ENCODE measurements around the gene RPL27. TPM values are rescaled to one million over a fixed set of nuclear protein-coding genes. Genes with fewer than 3 reads are reported as not detected.
A peak's percentile ranks its signal among the peaks of the same experiment; 100 is the strongest.

Gene RPL27
- total and polyA plus RNA-seq, 2 of the 13 experiments (the other 11 are each of a cell fraction or from before 2014, with no cell fraction given): 1,585 to 5,840 TPM

DNA sequence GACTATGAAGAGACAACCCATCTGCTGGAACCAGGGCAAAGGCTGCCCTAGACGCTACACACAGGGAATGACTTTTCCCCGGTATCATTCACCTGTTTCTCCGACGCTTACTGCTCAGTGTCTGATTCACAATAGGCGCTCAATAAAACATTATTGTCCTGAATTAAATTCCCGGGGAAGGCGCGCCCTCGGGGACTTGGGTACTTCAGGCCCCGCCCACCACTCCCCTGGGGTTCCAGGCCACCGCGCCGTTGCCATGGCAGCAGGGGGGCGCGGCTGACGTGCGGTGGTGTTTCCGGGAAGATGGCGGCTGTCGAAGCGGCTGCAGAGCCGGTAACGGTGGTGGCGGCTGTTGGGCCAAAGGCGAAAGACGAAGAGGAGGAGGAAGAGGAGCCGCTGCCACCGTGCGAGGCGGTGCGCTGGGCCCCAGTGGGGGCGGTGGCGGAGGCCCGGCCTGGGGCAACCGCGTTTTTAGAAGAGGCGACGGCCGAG, 17.9 kb upstream of the RPL27 start, which contains the start of gene RUNDC1 (continued):
- TF ChIP-seq MAF1 (CRISPR knock-in tag; IDR thresholded peaks at IDR 0.05; ENCODE audit: borderline replicate concordance): 0 out of 2 replicates have a peak, but pooled peaks have one; percentile 44
- 0 out of 2 replicates have a peak, but pooled peaks have one; percentile 51 for TF ChIP-seq SIN3B (IDR thresholded peaks at IDR 0.05; ENCODE audit: low read length)
- TF ChIP-seq XRCC5 (optimal IDR thresholded peaks at IDR 0.05; ENCODE audit: low read length): peak; percentile 9
- TF ChIP-seq ZNF34 (CRISPR knock-in tag; IDR thresholded peaks at IDR 0.05; ENCODE audit: borderline replicate concordance): peak; percentile 38; the same call in 1 of the 2 replicates
- TF ChIP-seq RXRA (CRISPR knock-in tag; IDR thresholded peaks at IDR 0.05): peak; percentile 52
- TF ChIP-seq, protein P1, sequence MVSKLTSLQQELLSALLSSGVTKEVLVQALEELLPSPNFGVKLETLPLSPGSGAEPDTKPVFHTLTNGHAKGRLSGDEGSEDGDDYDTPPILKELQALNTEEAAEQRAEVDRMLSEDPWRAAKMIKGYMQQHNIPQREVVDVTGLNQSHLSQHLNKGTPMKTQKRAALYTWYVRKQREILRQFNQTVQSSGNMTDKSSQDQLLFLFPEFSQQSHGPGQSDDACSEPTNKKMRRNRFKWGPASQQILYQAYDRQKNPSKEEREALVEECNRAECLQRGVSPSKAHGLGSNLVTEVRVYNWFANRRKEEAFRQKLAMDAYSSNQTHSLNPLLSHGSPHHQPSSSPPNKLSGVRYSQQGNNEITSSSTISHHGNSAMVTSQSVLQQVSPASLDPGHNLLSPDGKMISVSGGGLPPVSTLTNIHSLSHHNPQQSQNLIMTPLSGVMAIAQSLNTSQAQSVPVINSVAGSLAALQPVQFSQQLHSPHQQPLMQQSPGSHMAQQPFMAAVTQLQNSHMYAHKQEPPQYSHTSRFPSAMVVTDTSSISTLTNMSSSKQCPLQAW (CRISPR knock-in tag; IDR thresholded peaks at IDR 0.05): 0 out of 2 replicates have a peak, but pooled peaks have one; percentile 6
- TF ChIP-seq, protein P2, sequence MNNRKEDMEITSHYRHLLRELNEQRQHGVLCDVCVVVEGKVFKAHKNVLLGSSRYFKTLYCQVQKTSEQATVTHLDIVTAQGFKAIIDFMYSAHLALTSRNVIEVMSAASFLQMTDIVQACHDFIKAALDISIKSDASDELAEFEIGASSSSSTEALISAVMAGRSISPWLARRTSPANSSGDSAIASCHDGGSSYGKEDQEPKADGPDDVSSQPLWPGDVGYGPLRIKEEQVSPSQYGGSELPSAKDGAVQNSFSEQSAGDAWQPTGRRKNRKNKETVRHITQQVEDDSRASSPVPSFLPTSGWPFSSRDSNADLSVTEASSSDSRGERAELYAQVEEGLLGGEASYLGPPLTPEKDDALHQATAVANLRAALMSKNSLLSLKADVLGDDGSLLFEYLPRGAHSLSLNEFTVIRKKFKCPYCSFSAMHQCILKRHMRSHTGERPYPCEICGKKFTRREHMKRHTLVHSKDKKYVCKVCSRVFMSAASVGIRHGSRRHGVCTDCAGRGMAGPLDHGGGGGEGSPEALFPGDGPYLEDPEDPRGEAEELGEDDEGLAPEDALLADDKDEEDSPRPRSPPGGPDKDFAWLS (CRISPR knock-in tag; IDR thresholded peaks at IDR 0.05; ENCODE audit: borderline replicate concordance): peak; percentile 78
- TF ChIP-seq JARID2 (CRISPR knock-in tag; IDR thresholded peaks at IDR 0.05; ENCODE audit: insufficient replicate concordance): peak; percentile 27
- TF ChIP-seq YY1 (IDR thresholded peaks at IDR 0.05; ENCODE audit: insufficient read depth, insufficient replicate concordance, low read depth, low read length): peak; percentile 97
- no peak for TF ChIP-seq ZFP41 (CRISPR knock-in tag; IDR thresholded peaks at IDR 0.05; ENCODE audit: borderline replicate concordance)
- TF ChIP-seq AGO2 (optimal IDR thresholded peaks at IDR 0.05; ENCODE audit: low read depth, low read length): no peak
- TF ChIP-seq, protein P3, sequence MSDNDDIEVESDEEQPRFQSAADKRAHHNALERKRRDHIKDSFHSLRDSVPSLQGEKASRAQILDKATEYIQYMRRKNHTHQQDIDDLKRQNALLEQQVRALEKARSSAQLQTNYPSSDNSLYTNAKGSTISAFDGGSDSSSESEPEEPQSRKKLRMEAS (IDR thresholded peaks at IDR 0.05): no peak
- TF ChIP-seq, protein P4, sequence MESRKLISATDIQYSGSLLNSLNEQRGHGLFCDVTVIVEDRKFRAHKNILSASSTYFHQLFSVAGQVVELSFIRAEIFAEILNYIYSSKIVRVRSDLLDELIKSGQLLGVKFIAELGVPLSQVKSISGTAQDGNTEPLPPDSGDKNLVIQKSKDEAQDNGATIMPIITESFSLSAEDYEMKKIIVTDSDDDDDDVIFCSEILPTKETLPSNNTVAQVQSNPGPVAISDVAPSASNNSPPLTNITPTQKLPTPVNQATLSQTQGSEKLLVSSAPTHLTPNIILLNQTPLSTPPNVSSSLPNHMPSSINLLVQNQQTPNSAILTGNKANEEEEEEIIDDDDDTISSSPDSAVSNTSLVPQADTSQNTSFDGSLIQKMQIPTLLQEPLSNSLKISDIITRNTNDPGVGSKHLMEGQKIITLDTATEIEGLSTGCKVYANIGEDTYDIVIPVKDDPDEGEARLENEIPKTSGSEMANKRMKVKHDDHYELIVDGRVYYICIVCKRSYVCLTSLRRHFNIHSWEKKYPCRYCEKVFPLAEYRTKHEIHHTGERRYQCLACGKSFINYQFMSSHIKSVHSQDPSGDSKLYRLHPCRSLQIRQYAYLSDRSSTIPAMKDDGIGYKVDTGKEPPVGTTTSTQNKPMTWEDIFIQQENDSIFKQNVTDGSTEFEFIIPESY (CRISPR knock-in tag; IDR thresholded peaks at IDR 0.05): no peak
- peak; percentile 89 for TF ChIP-seq ZNF782 (CRISPR knock-in tag; IDR thresholded peaks at IDR 0.05; ENCODE audit: borderline replicate concordance)
- TF ChIP-seq ZNF781 (CRISPR knock-in tag; IDR thresholded peaks at IDR 0.05; ENCODE audit: borderline replicate concordance, not compliant biosample characterization): no peak
- TF ChIP-seq, protein P5, sequence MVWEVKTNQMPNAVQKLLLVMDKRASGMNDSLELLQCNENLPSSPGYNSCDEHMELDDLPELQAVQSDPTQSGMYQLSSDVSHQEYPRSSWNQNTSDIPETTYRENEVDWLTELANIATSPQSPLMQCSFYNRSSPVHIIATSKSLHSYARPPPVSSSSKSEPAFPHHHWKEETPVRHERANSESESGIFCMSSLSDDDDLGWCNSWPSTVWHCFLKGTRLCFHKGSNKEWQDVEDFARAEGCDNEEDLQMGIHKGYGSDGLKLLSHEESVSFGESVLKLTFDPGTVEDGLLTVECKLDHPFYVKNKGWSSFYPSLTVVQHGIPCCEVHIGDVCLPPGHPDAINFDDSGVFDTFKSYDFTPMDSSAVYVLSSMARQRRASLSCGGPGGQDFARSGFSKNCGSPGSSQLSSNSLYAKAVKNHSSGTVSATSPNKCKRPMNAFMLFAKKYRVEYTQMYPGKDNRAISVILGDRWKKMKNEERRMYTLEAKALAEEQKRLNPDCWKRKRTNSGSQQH (CRISPR knock-in tag; IDR thresholded peaks at IDR 0.05; ENCODE audit: low read depth): peak; percentile 84
- TF ChIP-seq HES4 (CRISPR knock-in tag; IDR thresholded peaks at IDR 0.05; ENCODE audit: borderline replicate concordance): no peak
- TF ChIP-seq, protein P6, sequence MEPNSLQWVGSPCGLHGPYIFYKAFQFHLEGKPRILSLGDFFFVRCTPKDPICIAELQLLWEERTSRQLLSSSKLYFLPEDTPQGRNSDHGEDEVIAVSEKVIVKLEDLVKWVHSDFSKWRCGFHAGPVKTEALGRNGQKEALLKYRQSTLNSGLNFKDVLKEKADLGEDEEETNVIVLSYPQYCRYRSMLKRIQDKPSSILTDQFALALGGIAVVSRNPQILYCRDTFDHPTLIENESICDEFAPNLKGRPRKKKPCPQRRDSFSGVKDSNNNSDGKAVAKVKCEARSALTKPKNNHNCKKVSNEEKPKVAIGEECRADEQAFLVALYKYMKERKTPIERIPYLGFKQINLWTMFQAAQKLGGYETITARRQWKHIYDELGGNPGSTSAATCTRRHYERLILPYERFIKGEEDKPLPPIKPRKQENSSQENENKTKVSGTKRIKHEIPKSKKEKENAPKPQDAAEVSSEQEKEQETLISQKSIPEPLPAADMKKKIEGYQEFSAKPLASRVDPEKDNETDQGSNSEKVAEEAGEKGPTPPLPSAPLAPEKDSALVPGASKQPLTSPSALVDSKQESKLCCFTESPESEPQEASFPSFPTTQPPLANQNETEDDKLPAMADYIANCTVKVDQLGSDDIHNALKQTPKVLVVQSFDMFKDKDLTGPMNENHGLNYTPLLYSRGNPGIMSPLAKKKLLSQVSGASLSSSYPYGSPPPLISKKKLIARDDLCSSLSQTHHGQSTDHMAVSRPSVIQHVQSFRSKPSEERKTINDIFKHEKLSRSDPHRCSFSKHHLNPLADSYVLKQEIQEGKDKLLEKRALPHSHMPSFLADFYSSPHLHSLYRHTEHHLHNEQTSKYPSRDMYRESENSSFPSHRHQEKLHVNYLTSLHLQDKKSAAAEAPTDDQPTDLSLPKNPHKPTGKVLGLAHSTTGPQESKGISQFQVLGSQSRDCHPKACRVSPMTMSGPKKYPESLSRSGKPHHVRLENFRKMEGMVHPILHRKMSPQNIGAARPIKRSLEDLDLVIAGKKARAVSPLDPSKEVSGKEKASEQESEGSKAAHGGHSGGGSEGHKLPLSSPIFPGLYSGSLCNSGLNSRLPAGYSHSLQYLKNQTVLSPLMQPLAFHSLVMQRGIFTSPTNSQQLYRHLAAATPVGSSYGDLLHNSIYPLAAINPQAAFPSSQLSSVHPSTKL (CRISPR knock-in tag; IDR thresholded peaks at IDR 0.05): 0 out of 2 replicates have a peak, but pooled peaks have one; percentile 6

Measured in HepG2 (cell line).